HG03565 (cell line): Measurements from ENCODE around the gene CERKL.
A peak's percentile ranks its signal among the peaks of the same experiment; 100 is the strongest.

ENCODE experiments used
- ATAC-seq: cut with Tn5 transposase; IDR thresholded peaks from one replicate; pipeline ENCODE4 v1.9.1; 2021; ENCODE audit warnings: mild to moderate bottlenecking, moderate library complexity; ENCODE audit not compliant: unreplicated experiment

Gene CERKL

DNA sequence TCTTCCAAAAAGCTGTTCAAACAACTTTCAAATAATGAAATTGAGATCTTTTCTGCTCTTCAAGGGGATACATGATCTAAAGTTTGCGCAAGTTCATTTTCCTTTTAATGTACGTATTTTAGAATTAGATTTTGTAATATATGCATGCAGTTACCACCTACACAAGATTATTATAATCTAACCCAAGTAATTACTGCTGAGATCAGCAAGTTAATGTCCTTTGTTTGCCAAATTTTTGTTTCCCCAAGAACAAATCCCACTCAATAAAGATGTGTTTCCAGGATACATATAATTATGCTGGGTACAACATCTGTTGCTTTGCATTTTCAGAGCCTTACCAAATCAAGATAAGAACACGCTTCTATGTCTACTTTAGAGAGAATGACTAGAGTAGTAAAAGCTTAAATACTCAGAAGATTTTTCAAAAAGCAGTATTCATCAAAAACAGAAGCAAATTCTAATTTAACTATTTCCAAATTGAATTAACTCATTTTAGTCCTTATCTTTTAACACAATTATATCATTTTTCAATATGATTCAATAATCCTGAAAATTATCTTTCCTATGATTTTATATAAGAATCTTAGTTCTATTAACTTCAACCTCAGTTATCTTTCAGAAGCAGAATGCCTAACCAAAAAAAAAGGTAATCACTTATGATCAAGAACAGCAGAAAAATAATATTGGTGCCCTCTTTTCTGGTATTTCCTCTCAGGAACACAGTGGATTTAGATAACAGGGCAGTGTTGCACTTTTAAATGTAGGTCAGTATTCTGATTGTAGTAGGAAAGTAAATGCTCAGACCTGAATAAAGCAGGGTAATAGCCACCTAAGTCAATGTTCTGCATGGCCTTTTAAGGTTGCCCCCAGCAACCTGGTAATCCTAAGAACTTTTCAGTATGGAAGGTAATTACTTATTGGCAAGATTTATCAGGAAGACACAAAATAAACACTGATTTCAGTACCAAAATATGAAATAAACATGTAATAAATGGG lies 28.0 kb downstream of the CERKL start:
- no peak for ATAC-seq

- no peak for ATAC-seq
Observed at GRCh38 chr2:181627545-181627944, 29.4 kb downstream of the CERKL start.

DNA sequence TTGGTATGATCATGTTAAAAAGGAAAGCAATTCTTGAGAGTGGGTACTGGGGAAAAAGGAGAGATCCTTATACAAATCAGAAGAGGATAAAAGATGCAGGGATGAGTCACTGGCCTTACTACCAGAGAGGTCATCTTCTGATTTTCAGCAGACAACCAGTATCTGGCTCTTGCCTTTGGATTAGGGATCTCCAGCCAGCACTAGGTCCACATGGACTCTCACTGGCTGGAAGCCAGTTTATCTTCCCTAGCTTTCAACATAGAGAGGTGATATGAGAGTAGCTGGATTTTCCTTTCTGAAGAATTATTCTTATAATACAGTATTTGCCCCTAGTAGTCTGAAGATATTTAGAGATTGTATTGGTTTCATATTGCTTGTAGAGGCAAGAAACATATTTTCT lies 30.2 kb downstream of the CERKL start:
- ATAC-seq: no peak

DNA sequence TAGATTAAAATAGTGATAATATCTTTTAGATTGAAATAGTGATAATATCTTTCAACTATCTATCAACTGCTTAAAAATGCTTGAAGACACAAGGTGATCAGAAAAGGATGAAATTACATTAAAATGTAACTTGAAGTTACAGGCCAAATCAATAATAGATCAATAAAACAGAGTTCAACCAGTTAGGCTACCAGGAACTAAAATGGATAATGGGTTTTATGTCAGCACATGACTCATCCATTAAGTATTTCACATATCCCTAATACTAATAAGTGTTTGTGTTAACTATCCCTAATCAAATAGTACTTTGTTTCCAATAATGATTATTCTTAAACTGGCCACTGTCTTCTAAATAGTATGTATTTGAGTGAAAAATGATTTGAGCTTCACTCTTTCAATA lies 33.7 kb downstream of the CERKL start:
- no peak for ATAC-seq

GRCh38 chr2:181621779-181622490 lies 35.0 kb downstream of the CERKL start:
- no peak for ATAC-seq

DNA sequence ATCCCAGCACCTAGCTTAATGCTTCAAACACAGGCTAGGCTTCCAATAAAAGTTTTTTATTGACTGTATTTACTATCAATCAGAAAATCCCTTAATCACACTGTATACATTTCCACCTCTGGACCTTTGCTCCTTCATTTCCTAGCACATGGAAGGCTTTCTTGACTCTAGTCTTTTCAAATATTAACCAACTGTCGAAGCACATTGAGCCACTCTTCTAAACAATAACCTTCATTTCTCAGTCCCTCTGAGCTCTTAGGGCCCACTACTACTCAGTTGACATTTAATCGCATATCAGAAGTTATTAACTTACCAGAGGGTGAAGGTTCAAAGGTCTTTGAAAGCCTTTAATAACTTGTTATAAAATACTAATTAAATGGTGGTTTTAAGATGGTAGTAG lies 37.4 kb downstream of the CERKL start:
- ATAC-seq: no peak

DNA sequence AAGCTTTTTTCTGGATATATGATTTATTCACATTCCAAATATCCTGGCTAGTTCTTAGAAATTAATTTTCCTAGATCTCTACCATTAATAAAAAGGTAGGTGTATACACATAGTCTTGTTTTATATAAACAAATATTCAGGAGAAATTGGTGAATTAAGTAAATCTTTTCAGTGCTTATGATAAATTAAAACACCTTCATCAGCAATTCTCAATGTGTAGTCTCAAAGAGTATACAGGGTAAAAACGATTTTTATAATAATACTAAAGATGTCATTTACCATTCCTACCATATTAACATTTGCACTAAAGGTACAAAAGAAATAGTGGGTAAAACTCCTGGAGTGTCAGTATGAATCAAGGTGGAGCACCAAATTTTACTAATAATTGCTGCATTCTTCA lies 40.2 kb downstream of the CERKL start:
- no peak for ATAC-seq

GRCh38 chr2:181614874-181615638 lies 41.8 kb downstream of the CERKL start:
- no peak for ATAC-seq

DNA sequence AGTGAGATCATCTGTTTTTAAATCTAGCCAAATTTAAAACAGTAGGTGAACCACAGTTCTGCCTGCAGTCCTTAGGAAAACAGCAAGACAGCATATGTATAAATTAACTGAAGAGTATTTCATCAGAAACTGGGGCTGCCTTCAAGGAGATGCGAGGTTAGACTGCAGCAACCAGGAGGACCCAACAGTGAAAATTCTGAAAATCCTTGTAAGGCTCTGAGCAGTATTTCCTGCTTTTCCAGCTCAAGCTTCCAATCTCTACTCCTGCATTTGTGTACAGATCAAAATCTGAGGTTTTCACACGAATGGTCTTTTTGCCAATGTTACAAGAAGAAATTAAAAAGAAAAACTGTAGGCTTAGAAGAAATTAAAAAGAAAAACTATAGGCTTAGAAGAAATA lies 43.7 kb downstream of the CERKL start:
- no peak for ATAC-seq

DNA sequence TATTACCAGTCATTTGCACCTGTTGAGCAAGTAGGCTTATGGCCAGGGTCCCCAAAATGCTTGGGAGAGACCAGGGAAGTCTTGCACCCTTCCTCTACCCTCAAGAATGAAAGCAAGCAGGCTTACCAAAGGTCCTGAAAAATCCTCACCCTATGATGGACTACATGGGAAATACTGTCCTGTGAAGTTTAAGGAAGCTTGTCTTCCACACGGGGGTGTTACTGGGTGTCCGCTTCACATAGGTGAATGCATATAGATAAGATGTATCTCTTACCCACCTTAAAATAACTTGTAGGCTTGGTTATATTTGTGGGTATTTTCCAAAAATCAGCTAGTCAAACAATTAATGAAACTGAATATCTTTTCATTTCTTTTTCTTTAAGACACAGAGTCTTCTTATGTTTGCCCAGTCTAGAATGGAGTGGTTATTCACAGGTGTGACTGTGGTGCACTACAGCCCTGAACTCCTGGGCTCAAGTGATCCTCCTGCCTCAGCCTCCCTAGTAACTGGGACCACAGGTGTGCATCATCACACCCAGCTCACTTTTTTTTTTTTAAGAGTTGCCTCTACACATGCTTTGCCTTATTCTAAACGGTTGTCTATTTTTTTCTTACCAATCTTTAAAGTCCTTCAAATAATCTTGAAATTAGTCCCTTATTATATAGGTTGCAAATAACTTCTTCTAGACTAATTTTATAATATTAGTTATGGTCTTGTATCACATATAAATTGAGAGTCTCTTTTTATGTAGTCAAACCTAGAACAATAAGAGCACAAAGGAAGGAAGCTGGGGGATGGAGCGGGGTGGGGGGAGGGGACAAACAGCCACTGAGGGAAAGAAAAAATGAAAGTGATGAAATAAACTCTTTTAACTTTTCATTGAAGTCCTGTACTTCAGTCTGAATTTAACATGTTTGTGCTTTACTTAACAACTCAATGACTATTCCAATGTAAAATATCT lies 49.0 kb downstream of the CERKL start:
- ATAC-seq: no peak

DNA sequence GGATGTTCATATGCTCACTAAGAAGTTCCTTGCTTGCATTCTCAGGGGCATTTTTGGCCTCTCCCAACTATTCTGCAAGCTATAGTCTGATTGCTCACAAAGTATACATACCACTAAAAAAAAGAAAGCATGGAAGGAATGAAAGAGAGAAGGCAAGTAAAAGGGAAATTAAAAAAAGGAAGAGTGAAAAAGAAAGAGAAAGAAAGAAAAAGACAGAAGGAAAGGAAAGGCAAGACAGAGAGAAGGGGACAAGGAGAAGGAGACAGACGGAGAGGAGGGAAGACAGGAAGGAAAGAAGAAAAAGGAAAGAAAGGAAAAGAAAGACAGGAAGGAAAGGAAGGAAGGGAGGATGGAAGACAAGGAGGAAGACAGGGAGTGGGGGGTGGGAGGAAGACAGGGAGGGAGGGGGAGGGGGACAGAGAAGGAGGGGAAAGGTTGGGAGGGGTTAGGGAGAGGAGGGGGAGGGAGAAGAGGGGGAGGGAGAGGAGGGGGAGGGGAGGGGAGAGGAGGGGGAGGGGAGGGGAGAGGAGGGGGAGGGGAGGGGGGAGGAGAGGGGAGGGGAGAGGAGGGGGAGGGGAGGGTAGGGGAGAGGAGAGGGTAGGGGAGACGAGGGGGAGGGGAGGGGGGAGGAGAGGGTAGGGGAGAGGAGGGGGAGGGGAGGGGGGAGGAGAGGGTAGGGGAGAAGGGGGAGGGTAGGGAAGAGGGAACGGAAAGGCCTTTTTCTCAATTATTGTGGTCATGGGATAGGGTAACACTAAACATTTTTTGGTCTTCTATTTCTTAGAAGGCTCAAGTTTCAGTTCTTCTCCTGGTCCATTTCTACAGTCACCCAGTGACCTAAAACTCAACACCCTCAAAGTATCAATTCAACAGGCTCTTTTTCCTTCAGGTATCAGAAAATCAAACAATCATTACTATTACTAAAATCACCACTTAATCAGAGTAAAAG lies 50.7 kb downstream of the CERKL start:
- no peak for ATAC-seq

- no peak for ATAC-seq
Observed at GRCh38 chr2:181602017-181602416, 54.9 kb downstream of the CERKL start.

DNA sequence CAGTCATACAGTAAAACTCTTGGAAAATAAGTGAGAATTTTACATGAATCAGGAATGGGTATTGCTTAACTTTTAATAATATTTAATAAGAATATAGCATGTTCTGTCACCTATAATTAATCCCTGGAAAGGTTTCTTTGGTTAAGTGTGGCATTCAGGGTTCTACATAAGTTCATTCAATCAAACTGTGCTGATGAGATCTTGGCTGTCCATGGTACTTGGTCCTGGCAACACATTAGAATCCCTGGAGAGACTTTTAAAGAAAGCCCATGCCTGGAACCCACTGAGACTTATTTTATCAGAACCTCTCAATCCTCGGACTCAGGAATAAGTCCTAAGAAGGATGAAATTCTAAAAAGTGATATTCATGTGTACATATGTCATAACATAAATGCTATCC lies 60.3 kb downstream of the CERKL start:
- ATAC-seq: no peak

DNA sequence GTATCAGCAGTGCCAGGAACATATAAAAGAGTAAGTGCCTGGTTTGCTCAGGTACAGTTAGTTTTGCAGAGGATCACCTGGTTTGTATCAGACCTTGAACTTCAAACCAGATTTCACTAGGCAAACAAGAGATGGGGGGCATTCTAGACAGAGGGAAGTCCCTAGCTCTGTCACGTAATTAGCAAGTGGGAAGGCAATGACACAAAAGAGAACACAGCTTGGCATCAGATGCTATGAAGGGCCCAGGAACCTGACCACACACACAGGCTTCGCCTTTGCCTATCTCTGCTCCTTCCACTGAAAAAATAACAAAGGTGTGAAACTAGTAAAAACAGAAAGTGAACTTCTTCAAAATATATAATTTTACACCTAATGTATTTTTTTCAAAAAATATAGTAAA lies 62.6 kb downstream of the CERKL start:
- ATAC-seq: no peak

DNA sequence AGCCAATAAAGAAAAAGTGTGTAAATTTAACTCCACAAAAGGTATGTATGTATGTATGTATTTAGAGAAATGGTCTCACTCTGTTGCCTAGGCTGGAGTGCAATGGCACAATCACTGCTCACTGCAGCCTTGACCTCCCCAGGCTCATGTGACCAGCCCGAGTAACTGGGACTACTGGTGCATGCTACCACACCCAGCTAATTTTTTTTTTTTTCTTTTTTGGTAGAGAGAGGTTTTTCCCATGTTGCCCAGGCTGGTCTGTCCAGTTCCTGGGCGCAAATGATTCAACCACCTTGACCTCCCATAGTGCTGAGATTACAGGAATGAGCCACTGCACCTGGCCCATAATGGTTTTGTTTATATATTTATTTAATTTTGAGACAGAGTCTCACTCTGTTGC lies 67.1 kb downstream of the CERKL start:
- no peak for ATAC-seq

GRCh38 chr2:181588546-181588945 lies 68.4 kb downstream of the CERKL start:
- no peak for ATAC-seq

DNA sequence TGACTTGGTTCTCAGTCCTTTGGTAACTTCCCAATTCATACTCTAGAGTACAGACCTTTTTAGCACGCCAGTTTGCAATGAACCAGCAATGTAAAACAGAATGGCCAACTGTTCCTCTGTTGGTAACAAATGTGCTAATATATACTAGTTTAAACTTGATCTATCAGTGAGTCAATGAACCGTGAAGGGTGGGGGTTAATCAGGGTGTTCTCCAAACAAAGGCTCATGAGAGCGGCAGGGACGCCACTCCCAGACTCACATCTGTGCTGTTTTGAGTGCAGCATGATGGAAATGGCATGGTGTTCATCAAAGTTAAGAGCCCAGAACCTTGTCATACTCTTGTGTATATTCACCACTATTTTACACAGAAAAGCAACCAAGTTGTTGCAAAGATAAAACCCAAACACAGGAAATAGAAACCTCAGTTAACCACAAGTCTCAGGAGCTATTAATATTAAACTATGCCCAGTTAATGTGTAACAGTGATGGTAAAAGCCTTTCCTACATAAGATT lies 70.3 kb downstream of the CERKL start:
- peak; percentile 91 for ATAC-seq

GRCh38 chr2:181585732-181586131 lies 71.2 kb downstream of the CERKL start:
- ATAC-seq: no peak

GRCh38 chr2:181581534-181581933 lies 75.4 kb downstream of the CERKL start:
- no peak for ATAC-seq
